Stimulated activated CD4-positive, alpha-beta T cell treated with anti-CD3 and anti-CD28 coated beads, Interleukin-2, amount 100 ng/mL, for 4 hours (primary cell): Measurements from ENCODE around the gene SLC16A10.
"Not testable (repeated sequence)": the region's sequence is repeated elsewhere in the genome, so short reads cannot be mapped to it uniquely, and the experiment has no call there.

Experiments
- DNase-seq: peaks from one replicate; pipeline ENCODE4 v3.0.0-alpha.2; 2020; ENCODE audit warnings: low read depth

Gene SLC16A10

DNA sequence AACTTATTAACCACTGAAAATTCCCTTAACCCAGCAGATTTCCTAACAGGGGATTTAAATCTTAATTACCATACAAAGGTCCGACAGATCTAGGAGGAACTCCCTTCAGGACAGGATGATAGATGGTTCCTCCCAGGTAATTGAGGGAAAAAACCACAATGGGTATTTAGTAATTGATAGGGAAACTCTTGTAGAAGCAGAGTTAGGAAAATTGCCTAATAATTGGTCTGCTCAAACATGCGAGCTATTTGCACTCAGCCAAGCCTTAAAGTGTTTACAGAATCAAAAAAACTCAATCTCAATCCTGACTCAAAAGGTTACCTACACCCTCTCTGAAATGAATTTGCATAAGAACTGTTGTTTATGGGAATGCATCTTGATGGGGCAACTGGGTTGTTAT lies 45.4 kb downstream of the SLC16A10 start:
- not testable (repeated sequence) for DNase-seq

DNA sequence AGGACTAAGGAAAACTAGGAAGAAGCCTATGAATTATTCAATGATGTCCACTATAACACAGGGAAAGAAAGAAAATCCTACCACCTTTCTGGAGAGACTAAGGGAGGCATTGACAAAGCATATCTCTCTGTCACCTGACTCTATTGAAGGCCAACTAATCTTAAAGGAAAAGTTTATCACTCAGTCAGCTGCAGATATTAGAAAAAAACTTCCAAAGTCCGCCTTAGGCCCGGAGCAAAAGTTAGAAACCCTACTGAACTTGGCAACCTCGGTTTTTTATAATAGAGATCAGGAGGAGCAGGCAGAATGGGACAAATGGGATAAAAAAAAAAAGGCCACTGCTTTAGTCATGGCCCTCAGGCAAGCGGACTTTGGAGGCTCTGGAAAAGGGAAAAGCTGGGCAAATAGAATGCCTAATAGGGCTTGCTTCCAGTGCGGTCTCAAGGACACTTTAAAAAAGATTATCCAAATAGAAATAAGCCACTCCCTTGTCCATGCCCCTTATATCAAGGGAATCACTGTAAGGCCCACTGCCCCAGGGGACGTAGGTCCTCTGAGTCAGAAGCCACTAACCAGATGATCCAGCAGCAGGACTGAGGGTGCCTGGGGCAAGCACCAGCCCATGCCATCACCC lies 47.0 kb downstream of the SLC16A10 start:
- not testable (repeated sequence) for DNase-seq

DNA sequence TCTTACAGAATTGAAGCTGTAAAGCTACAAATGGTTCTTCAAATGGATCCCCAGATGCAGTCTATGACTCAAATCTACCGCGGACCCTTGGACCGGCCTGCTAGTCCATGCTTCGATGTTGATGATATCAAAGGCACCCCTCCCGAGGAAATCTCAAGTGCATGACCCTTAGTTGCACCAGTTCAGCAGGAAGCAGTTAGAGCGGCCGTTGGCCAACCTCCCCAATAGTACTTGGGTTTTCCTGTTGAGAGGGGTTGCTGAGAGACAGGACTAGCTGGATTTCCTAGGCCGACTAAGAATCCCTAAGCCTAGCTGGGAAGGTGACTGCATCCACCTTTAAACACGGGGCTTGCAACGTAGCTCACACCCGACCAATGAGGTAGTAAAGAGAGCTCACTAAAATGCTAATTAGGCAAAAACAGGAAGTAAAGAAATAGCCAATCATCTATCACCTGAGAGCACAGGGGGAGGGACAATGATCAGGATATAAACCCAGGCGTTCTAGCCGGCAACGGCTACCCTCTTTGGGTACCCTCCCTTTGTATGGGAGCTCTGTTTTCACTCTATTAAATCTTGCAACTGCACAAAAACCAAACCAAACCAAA lies 50.3 kb downstream of the SLC16A10 start:
- DNase-seq, result not testable (repeated sequence)

DNA sequence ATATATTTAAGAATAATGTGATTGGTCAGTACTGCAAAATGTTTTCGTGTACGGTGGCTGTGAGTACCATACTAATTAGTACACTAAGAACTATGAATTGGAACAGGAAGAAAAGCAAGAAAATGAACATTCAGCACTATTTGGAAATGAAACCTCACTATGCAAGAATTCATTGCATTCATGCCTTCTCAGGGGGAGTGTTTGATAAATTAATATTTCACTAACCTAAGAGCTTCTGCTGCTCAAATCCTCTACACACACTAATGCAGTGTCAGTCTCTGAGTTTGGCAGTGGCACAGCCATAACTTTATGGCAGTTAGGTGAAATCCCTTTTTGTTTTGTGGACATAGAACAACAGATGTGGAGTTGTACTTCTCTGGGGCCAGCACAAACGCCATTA lies 60.1 kb downstream of the SLC16A10 start:
- DNase-seq, result no peak

DNA sequence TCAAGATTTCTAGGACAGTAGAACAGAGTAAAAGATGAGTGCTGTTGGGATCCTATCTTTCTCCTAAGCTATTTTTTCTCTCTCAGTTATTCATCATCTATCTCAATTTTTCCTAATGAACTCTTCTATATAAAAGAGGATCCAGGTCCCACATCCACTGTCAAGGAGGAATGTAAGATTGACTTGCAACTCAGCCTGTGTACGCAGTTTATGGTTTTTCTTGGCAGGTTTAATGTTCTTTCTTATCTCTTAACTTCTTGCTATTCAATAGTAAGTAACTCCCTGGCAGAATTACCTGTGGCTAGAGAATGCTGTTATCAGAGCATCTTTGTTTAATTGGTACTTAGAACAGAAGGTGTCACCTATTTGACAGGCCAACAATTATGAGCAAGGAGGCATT lies 60.8 kb downstream of the SLC16A10 start:
- no peak for DNase-seq

DNA sequence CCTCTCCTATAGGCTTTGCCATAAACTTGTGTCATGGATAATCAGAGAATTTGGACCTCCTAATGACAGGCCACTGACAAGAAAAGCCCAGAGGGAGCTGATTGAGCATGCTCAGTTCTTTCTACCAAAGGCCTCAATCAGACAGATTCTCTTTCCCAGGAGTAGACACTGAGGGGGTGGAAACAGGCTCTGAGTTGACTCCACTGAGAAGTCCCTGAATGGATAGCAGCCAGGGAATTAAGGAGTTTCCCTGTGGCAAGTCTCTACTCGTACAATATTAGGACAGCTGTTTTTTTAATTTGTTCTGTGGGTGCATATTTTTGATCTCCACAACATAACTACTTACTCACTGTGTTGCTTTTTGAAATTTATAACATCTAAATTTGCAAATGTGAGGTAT lies 63.3 kb downstream of the SLC16A10 start:
- DNase-seq, result no peak

DNA sequence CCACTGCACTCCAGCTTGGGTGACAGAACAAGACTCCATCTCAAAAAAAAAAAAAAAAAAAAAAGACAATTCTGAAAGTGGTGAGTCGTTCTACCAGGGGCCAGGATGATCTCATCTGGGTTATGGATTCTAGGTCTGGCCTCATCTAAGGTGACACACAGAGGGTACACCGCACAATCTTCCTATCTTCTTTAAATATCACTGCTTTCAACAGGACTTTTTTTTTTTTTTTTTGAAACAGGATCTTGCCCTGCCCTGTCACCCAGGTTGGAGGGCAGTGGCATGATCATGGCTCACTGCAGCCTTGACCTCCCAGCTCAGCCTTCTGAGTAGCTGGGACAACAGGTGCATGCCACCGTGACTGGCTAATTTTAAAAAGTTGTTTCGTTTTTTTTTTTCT lies 67.7 kb downstream of the SLC16A10 start:
- DNase-seq, result no peak

DNA sequence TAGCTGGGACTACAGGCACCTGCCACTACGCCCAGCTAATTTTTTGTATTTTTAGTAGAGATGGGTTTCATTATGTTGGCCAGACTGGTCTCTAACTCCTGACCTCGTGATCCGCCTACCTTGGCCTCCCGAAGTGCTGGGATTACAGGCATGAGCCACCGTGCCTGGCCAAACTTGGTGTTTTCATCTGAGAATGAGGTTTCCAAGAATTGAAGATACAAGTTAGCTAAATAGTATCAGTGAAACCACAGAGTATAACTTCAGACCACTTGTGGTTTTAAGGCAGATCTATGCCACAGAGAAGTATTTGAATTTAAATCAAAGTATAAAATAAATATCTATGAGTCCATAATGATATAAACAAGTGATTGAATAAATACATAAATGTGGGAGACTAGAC lies 70.1 kb downstream of the SLC16A10 start:
- DNase-seq, result no peak

DNA sequence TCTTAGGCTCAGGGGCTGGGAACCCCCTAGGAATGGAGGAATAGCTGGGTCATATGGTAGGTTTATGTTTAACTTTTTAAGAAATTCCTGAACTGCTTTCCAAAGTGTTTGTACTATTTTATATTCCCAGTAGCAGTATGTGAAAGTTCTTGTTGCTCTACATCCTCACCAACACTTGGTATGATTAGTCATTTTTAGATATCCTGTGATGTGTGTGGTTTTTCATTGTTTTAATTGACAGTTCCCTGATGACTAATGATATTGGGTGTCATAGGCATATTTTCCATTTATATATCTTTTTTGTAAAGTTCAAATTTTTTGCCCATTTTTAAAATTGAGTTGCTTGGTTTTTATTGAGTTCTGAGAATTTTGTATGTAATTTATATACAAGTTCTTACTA lies 72.3 kb downstream of the SLC16A10 start:
- DNase-seq, result no peak

DNA sequence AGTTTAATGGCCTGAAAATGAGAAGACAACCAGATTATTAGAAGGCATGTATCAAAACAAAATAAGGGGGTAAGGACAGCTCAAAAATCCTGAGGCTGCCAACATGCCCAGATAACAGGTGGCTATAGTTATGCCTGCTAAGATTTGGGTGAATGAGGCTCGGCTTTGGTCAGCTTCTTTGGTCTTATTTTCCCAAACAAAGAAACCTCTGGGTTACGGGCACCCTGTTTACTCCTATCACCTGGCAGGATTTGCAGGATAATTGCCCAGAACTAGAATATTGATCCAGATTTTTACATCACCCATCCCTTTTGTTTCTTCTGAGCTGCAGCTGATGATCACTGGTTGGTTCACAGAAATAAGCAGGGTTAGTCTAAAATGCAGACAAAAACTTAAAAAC lies 74.3 kb downstream of the SLC16A10 start:
- DNase-seq, result no peak

DNA sequence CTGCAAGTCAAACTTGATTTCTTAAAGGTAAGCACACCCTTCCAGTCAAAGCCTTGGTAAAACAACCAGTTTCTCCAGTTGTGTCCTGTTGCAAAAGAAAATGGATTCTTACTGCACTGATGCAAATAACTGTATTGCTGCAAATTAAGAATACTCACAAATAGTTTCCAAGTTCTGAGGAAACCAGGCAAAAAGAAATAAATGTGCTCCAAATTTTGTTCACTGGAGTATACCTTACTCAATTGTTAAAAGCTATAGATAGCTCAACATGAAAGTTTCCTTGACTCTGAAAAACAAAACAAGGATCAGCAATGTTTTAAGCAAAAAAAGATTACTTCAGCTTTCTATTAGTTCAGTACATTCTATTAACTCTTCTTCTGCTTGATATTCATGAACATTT lies 75.2 kb downstream of the SLC16A10 start:
- DNase-seq, result no peak

DNA sequence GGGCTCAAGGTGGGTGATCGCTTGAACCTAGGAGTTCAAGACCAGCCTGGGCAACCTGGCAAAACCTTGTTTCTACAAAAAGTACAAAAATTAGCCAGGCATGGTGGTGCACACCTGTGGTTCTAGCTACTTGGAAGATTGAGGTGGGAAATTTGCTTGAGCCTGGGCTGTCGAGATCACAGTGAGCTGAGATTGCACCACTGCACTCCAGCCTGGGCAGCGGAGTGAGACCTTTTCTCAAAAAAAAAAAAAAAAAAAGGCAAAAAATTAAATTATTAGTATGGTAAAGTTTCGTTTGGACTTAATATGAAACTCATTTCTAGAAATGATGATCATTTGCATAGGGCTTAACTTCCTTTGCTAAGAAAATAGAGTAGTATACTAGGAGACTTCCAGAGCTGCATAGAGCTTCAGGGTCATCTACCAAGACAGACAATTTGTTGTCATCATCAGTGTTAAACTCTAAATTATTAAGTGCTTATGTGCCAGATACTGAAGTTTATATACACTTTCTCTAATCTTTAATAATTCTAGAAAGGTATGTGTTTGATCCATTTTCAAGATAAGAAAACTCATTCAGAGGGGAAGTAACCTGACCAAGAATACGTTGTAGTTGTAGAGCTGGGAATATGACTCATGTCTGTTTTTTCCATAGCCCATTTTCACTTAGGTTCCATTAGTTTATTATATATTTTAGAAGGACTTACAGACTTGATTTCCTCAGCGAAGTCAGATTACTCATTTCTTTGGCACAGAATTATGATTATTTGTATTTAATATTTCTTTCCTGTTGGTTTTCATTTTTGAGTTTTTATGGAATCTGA lies 84.5 kb downstream of the SLC16A10 start:
- DNase-seq, result no peak

DNA sequence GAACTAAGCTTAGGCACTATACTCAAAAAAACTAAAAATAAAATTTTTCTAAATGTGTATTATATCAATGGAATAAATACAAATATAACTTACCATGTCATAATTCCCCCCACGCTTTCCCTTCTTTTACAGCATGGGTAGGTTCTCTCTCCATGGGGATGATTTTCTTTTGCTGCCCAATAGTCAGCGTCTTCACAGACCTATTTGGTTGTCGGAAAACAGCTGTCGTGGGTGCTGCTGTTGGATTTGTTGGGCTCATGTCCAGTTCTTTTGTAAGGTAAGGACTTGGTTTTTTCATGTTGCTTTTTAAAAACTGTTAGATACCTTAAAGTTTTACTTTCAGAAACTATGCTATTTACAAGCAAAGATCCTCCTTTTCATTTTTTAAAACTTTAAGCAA lies 85.3 kb downstream of the SLC16A10 start:
- DNase-seq, result no peak

DNA sequence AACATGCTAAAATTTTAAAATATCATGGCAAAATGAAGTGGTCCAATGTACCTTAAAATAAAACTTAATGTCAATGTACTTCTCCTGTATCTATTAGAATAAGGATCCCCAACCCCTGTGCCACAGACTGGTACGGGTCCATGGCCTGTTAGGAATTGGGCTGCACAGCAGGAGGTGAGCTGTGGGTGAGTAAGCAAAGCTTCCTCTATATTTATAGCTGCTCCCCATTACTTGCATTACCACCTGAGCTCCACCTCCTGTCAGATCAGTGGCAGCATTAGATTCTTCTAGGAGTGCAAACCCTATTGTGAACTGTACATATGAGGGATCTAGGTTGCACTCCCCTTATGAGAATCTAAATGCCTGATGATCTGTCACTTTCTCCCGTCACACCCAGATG lies 86.0 kb downstream of the SLC16A10 start:
- no peak for DNase-seq

DNA sequence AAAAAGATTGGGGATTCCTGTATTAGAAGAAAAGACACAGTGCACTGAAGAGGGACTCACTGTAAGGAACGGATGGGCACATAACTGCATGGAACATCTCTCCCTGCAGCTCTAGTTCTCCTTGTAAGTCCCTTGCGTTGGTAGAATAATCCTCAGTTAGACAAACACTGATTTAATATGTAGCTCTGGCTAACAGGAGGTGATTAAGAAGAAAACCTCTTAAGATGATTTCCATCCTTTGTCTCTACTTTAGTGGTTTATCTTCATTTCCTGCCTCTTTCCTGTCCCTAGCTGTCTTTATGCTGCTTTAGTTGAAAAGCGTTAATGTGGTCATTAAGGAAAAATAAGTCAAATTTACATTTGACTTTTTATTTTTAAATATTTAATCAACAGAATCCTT lies 86.6 kb downstream of the SLC16A10 start:
- no peak for DNase-seq

DNA sequence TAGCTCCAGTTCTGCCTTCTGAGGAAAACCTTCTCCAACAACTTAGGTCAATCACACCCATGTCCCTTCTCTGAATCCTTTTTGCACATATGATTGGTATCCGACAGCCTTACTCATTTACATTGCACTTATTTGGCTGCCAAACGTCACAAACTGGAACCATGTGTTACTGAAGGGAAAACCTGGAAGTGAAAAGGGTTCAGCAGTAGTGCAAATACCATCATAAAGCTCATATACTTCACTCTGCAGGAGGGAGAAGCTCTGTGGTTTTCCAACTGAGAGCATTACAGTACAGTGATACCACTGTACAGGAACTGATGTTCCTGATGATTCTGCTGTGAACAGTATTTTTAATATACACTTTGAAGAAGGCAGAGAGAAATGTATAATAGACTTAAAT lies 87.8 kb downstream of the SLC16A10 start:
- DNase-seq, result no peak

DNA sequence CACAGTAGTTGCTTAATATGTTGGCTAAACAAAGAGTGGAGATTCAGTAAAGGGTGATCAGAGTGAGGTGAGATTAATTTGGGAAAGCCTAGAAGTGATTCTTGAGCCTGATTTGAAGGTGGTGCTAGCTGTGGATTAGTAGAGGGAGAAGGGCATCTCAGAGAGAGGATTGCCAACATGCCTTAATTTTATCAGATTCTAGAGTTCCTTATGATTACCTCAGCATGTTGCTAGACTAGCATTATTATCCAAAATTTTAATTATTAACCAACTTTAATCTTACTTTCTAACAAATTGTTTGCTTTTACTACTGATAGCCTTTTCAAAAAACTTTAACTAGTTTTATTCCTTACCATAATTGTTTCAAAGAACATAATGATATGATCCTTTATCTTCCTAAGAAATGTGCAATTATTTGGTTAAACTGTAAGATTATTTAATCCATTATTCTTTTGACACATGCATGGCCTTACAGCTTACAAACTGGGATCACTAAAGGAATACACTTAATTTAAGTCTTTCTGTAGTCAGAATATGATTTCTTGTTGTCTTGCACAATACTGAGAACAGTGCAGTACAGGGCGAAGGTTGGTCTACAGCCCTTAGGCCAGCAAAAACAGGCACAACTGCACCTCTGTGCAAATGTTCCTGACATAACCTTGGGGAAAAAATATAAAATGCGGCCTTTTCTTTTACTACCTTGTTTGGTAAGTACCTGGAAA lies 88.9 kb downstream of the SLC16A10 start:
- DNase-seq, result no peak

DNA sequence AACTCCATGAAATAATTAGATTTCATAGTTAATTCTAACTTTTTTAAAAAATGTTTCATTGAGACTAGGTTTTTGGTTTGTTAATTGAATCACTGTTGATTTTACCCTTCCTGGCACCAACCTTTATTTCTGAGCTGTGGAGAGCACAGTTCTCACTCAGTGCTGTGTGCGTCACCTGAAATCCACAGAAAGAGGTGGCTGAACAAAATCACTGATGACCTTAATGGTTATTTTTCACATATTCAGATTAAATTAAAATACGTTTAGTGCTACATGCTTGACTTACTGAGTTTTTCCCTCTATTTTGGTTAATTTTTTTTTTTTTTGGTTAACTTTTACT lies 89.4 kb downstream of the SLC16A10 start:
- DNase-seq, result no peak

DNA sequence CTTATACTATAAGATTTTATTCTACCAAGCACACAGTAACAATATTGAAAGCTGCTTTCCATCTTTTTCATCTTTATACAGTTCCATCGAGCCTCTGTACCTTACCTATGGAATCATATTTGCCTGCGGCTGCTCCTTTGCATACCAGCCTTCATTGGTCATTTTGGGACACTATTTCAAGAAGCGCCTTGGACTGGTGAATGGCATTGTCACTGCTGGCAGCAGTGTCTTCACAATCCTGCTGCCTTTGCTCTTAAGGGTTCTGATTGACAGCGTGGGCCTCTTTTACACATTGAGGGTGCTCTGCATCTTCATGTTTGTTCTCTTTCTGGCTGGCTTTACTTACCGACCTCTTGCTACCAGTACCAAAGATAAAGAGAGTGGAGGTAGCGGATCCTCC lies 89.8 kb downstream of the SLC16A10 start:
- no peak for DNase-seq

DNA sequence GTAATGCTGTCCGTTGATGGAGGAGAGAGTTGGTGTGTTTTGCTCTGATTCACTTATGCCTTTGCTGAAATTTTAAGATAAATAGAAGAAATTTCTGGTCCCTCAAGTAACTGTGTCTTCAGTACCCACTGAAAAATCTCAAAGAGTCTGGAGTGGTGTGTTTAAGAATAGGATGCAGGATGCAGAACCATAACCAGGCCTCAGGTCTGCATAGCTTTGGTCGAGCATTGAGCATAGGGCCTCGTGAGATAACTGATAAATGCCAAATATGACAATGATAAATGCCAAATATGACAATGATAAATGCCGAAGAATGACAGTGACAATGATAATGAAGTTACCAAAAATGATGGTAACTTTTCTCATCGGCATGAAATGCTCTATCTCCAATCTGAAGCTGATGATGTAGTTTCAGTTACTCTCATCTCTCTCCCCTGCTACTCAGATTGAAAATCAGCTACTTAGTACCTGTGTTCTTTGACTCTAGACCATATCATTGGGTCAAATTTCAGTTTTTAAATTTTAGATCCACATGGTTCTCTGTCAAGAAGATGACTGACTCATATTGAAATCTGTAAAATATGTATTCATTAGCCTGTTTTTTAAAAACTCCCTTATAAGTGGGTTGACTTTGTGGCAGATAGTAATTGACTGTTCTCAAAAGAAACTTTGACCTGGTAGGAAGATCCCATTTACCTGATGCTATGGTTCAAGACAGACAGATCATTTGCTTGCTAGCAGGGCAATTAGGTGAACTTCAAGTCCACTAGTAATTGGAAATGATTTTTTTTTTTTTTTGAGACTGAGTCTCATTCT lies 96.6 kb downstream of the SLC16A10 start:
- DNase-seq, result no peak

DNA sequence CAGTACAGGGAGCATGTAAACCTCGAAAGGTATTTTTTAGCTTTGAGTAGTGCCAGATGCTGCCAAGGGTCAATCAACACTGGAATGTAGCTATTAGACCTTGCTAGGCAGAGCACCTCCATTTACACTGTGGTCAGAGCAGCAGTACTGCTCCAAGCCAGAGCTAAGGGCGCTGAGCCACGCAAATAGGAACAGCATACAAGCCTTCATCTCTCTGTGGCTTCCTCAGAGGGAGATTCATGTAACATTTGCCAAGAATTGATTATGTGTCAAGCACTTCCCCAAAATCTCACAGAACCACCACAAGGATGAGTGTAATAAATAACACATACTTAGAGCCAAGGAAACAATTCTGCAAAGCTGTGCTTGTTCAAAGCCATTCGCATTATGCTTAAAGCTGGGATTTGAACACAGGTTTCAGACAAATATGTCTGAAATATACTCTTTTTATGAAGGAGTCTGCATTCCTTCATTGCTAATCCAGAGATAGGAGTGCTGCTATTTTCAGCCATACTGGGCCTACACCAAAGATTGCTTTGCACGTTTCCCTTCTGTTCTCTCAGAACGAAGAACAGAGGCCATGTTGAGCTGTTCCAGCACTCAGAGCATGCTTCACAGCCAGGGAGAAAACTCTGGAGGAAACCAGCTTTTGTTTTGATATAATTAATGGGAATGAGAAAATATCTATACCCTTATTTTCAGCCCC lies 97.7 kb downstream of the SLC16A10 start:
- no peak for DNase-seq
